MM.1S (cell line): ENCODE results near the gene TCF7L2.

ENCODE experiments used
- DNase-seq: peaks from one replicate; pipeline ENCODE4 v3.0.0-alpha.2; 2015
- H2AFZ ChIP-seq: fragments of 300-600 bp; sonication (generic); 2 replicates; pipeline ENCODE4 v1.6.0; 2016; ENCODE audit warnings: antibody characterized with exemption, low read length
- H3F3A ChIP-seq: fragments of 300-600 bp; sonication (generic); 2 replicates; pipeline ENCODE4 v1.6.1; 2016; ENCODE audit warnings: mild to moderate bottlenecking, antibody characterized with exemption, low read length, moderate library complexity, mixed read lengths; ENCODE audit not compliant: insufficient read depth
- H3K27ac ChIP-seq: fragments of 300-600 bp; sonication (generic); 2 replicates; pipeline ENCODE4 v1.5.1; 2016; ENCODE audit warnings: mild to moderate bottlenecking, low read length
- H3K27me3 ChIP-seq: fragments of 300-600 bp; sonication (generic); replicated peaks from 2 replicates; pipeline ENCODE4 v1.6.0; 2016; ENCODE audit warnings: low read length; ENCODE audit not compliant: insufficient read depth
- H3K36me3 ChIP-seq: fragments of 300-600 bp; sonication (generic); replicated peaks from 2 replicates; pipeline ENCODE4 v1.6.1; 2016; ENCODE audit warnings: mild to moderate bottlenecking, low read length, mixed read lengths; ENCODE audit not compliant: insufficient read depth
- H3K4me1 ChIP-seq: fragments of 300-600 bp; sonication (generic); 2 replicates; pipeline ENCODE4 v1.6.1; 2016; ENCODE audit warnings: low read length, mixed read lengths
- H3K4me2 ChIP-seq: fragments of 300-600 bp; sonication (generic); 2 replicates; pipeline ENCODE4 v1.6.0; 2016; ENCODE audit warnings: low read depth, low read length
- H3K4me3 ChIP-seq: fragments of 300-600 bp; sonication (generic); 2 replicates; pipeline ENCODE4 v1.5.1; 2016; ENCODE audit warnings: low read length, mixed read lengths
- H3K79me2 ChIP-seq: fragments of 300-600 bp; sonication (generic); 2 replicates; pipeline ENCODE4 v1.6.1; 2016; ENCODE audit warnings: mixed run types, low read length, mixed read lengths
- H3K9ac ChIP-seq: fragments of 300-600 bp; sonication (generic); 2 replicates; pipeline ENCODE4 v1.6.1; 2016; ENCODE audit warnings: low read length, mixed read lengths
- H3K9me2 ChIP-seq: fragments of 300-600 bp; sonication (generic); replicated peaks from 2 replicates; pipeline ENCODE4 v1.6.1; 2016; ENCODE audit warnings: mild to moderate bottlenecking, low read length, mixed read lengths; ENCODE audit not compliant: insufficient read depth
- H3K9me3 ChIP-seq: fragments of 300-600 bp; sonication (generic); replicated peaks from 2 replicates; pipeline ENCODE4 v1.6.1; 2016; ENCODE audit warnings: mild to moderate bottlenecking, low read length, mixed read lengths; ENCODE audit not compliant: insufficient read depth
- H4K20me1 ChIP-seq: fragments of 300-600 bp; sonication (generic); 2 replicates; pipeline ENCODE4 v1.6.1; 2016; ENCODE audit warnings: mild to moderate bottlenecking, low read length, moderate library complexity, mixed read lengths; ENCODE audit not compliant: insufficient read depth
- CTCF ChIP-seq: fragments of 300-600 bp; sonication (generic); IDR thresholded peaks from 2 replicates; pipeline ENCODE4 v1.5.1; 2016; ENCODE audit warnings: antibody characterized with exemption, low read length, mixed read lengths
- EZH2 ChIP-seq: fragments of 300-600 bp; sonication (generic); optimal IDR thresholded peaks from 2 replicates; pipeline ENCODE3; 2017; ENCODE audit warnings: low read depth, mild to moderate bottlenecking, antibody characterized with exemption, low read length, mixed read lengths
- EZH2phosphoT487 ChIP-seq: fragments of 300-600 bp; sonication (generic); IDR thresholded peaks from 2 replicates; pipeline ENCODE4 v1.6.1; 2018; ENCODE audit warnings: antibody characterized with exemption, low read length

The TCF7L2 gene

GRCh38 chr10:113007821-113008220 lies 57.8 kb downstream of the TCF7L2 start:
- Histone ChIP-seq H3K9me3 (no peaks in the 10 kb centered on the region), H3F3A (no peaks in the 10 kb centered on the region), H3K27ac (no peak overlapping the region), H3K9ac (no peak overlapping the region), H3K27me3 (peaks cover 32% of the 10 kb centered on the region), H3K4me1 (no peaks in the 10 kb centered on the region), H3K36me3 (no peaks in the 10 kb centered on the region), H3K9me2 (no peaks in the 10 kb centered on the region), H3K4me2 (no peak overlapping the region), H2AFZ (no peak overlapping the region), H4K20me1 (no peaks in the 10 kb centered on the region), H3K4me3 (no peak overlapping the region), H3K79me2 (no peaks in the 10 kb centered on the region)
- no peak for DNase-seq
- TF ChIP-seq CTCF = no peak
- no peak for TF ChIP-seq EZH2phosphoT487
- no peak for TF ChIP-seq EZH2

GRCh38 chr10:113011592-113012374 lies 61.7 kb downstream of the TCF7L2 start:
- H3K9me2 ChIP-seq = no peaks in the 10 kb centered on the region
- no peak overlapping the region for H2AFZ ChIP-seq
- no peak for DNase-seq
- no peaks in the 10 kb centered on the region; the same call in 1 of the 2 replicates for H3K27me3 ChIP-seq
- H3K9ac ChIP-seq = no peak overlapping the region
- H3K27ac ChIP-seq = no peak overlapping the region
- H3K4me1 ChIP-seq = no peaks in the 10 kb centered on the region
- no peak overlapping the region for H3K4me2 ChIP-seq
- H3K4me3 ChIP-seq = no peak overlapping the region
- H4K20me1 ChIP-seq = no peaks in the 10 kb centered on the region
- no peaks in the 10 kb centered on the region for H3K9me3 ChIP-seq
- H3K79me2 ChIP-seq = no peaks in the 10 kb centered on the region
- no peaks in the 10 kb centered on the region for H3F3A ChIP-seq
- TF ChIP-seq EZH2 (no peak), CTCF (no peak)
- H3K36me3 ChIP-seq = no peaks in the 10 kb centered on the region

GRCh38 chr10:113015201-113015600 lies 65.2 kb downstream of the TCF7L2 start:
- Histone ChIP-seq H3K27ac (no peak overlapping the region), H3K9ac (no peak overlapping the region), H2AFZ (no peak overlapping the region), H3K4me1 (no peaks in the 10 kb centered on the region), H3K36me3 (no peaks in the 10 kb centered on the region), H3K27me3 (no peaks in the 10 kb centered on the region), H3K4me3 (no peak overlapping the region), H3K79me2 (no peaks in the 10 kb centered on the region), H3F3A (no peaks in the 10 kb centered on the region), H3K9me2 (no peaks in the 10 kb centered on the region), H3K9me3 (no peaks in the 10 kb centered on the region), H4K20me1 (no peaks in the 10 kb centered on the region), H3K4me2 (no peak overlapping the region)
- no peak for DNase-seq
- TF ChIP-seq EZH2 (no peak), EZH2phosphoT487 (no peak), CTCF (no peak)
